A549 (cell line): ENCODE data around the gene TMEM128.
A peak's percentile ranks its signal among the peaks of the same experiment; 100 is the strongest.

Experiments used
- BHLHE40 ChIP-seq: IDR thresholded peaks from 2 replicates; pipeline ENCODE4 v1.6.1; 2012; ENCODE audit warnings: low read depth, low read length, inconsistent platforms
- CBX2 ChIP-seq: fragments of 200-600 bp; sonication (generic); IDR thresholded peaks from 2 replicates; pipeline ENCODE4 v1.6.1; 2016; ENCODE audit warnings: low read depth, mild to moderate bottlenecking, borderline replicate concordance
- CEBPB ChIP-seq, 2 experiments: fragments of >200 bp in 1 of 2; sonication (Bioruptor Twin) in 1 of 2; formaldehyde crosslinking in 1 of 2; IDR thresholded peaks; 2 replicates each; pipeline ENCODE4 v1.6.1; 2012 to 2016
- CTCF ChIP-seq: fragments of >200 bp; sonication (Bioruptor Twin); formaldehyde crosslinking; IDR thresholded peaks from 3 replicates; pipeline ENCODE4 v1.5.1; 2016
- EHMT2 ChIP-seq: fragments of 200-600 bp; sonication (generic); IDR thresholded peaks from 2 replicates; pipeline ENCODE4 v1.6.1; 2016; ENCODE audit warnings: antibody characterized with exemption, low read depth, mild to moderate bottlenecking, moderate library complexity
- EP300 ChIP-seq, 2 experiments: fragments of >200 bp; sonication (Bioruptor Twin); formaldehyde crosslinking; IDR thresholded peaks; 2 replicates in 1 of 2; 3 replicates in 1 of 2; pipeline ENCODE4 v1.6.1; 2016 to 2017
- ESRRA ChIP-seq: fragments of 150-350 bp; IDR thresholded peaks from 2 replicates; pipeline ENCODE4 v1.6.1; 2014; ENCODE audit warnings: mild to moderate bottlenecking, low read length, borderline replicate concordance
- FOSB ChIP-seq: fragments of 250-450 bp; sonication (Bioruptor Pico); IDR thresholded peaks from 2 replicates; pipeline ENCODE4 v1.5.0; 2020; ENCODE audit warnings: mild to moderate bottlenecking, moderate library complexity
- KDM1A ChIP-seq: fragments of 200-600 bp; sonication (generic); IDR thresholded peaks from 2 replicates; pipeline ENCODE4 v1.6.1; 2016; ENCODE audit warnings: low read depth, mild to moderate bottlenecking
- POLR2A ChIP-seq: IDR thresholded peaks from 2 replicates; pipeline ENCODE4 v1.6.1; 2012; ENCODE audit warnings: mild to moderate bottlenecking, low read length
- RARB ChIP-seq: fragments of 250-450 bp; sonication (Bioruptor Pico); IDR thresholded peaks from 2 replicates; pipeline ENCODE4 v1.8.0; 2021; ENCODE audit warnings: mild to moderate bottlenecking, moderate library complexity
- RFX5 ChIP-seq: fragments of 450-650 bp; IDR thresholded peaks from 2 replicates; pipeline ENCODE4 v1.7.1; 2014; ENCODE audit warnings: antibody characterized with exemption, mild to moderate bottlenecking, moderate library complexity
- TF ChIP-seq, protein P1 (sequence below): IDR thresholded peaks from 2 replicates; pipeline ENCODE4 v1.6.1; 2012
- TF ChIP-seq, protein P2 (sequence below): fragments of 200-600 bp; sonication (generic); IDR thresholded peaks from 2 replicates; pipeline ENCODE4 v1.6.1; 2016; ENCODE audit warnings: antibody characterized with exemption, mild to moderate bottlenecking, moderate library complexity

DNA sequence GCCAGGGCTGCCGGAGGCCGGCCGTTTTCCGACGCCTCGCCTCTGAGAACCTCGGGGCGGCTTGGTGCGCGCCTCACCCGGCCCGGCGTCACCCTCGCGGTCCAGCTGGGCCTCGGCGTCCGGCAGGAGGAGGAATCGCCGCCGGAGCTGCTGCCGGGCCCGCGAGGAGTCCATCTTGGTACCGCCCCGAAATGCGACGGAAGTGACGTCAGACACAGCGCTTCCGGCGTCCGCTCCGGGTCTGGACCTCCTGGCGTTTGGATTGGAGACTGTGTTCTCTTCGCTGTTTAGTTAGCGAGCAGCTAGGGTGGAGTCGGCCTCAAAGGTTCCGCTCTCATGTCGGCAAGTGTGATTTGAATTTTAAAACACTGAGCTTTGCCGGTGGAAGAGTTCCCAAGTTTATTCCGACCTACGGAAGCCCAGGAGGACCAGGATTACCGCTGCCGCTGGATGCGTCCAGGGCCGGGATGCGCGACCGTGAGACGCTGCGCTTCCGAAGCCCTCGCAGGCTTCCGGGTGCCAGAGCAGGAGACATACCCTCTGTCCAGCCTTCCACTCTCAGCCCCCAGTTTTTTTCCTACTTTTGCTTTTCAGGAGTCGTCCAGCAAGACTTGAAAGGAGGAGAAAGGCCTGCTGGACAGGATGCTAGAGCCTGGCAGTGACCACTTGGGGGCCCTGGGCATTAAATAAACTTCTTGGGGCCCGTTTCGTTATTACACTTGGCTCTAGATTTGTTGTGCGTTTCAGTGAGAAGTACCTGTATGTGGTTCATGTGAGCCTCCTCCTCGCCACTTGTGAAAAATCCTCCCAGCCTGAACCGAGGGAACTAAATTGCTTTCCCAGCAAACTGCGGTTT lies at the start of gene TMEM128:
- TF ChIP-seq EHMT2 (no peak), POLR2A (peak; percentile 75), CTCF (peak; percentile 16; the same call in 1 of the 3 replicates), BHLHE40 (no peak), KDM1A (no peak), EP300 (IDR thresholded peaks at IDR 0.05) (no peak), CBX2 (no peak), CEBPB (IDR thresholded peaks at IDR 0.05) (no peak), ESRRA (no peak), FOSB (no peak), RARB (CRISPR knock-in tag) (no peak), RFX5 (no peak)
- TF ChIP-seq, protein P1, sequence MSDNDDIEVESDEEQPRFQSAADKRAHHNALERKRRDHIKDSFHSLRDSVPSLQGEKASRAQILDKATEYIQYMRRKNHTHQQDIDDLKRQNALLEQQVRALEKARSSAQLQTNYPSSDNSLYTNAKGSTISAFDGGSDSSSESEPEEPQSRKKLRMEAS: no peak; the same call in 1 of the 2 replicates
- TF ChIP-seq, protein P2, sequence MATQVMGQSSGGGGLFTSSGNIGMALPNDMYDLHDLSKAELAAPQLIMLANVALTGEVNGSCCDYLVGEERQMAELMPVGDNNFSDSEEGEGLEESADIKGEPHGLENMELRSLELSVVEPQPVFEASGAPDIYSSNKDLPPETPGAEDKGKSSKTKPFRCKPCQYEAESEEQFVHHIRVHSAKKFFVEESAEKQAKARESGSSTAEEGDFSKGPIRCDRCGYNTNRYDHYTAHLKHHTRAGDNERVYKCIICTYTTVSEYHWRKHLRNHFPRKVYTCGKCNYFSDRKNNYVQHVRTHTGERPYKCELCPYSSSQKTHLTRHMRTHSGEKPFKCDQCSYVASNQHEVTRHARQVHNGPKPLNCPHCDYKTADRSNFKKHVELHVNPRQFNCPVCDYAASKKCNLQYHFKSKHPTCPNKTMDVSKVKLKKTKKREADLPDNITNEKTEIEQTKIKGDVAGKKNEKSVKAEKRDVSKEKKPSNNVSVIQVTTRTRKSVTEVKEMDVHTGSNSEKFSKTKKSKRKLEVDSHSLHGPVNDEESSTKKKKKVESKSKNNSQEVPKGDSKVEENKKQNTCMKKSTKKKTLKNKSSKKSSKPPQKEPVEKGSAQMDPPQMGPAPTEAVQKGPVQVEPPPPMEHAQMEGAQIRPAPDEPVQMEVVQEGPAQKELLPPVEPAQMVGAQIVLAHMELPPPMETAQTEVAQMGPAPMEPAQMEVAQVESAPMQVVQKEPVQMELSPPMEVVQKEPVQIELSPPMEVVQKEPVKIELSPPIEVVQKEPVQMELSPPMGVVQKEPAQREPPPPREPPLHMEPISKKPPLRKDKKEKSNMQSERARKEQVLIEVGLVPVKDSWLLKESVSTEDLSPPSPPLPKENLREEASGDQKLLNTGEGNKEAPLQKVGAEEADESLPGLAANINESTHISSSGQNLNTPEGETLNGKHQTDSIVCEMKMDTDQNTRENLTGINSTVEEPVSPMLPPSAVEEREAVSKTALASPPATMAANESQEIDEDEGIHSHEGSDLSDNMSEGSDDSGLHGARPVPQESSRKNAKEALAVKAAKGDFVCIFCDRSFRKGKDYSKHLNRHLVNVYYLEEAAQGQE: no peak
